GM18499 (cell line): ENCODE measurements around the gene LINGO1.

ENCODE experiments used
- ATAC-seq: cut with Tn5 transposase; IDR thresholded peaks from one replicate; pipeline ENCODE4 v1.9.1; 2021; ENCODE audit warnings: moderate number of reproducible peaks; ENCODE audit not compliant: insufficient read depth, unreplicated experiment

The LINGO1 gene

DNA sequence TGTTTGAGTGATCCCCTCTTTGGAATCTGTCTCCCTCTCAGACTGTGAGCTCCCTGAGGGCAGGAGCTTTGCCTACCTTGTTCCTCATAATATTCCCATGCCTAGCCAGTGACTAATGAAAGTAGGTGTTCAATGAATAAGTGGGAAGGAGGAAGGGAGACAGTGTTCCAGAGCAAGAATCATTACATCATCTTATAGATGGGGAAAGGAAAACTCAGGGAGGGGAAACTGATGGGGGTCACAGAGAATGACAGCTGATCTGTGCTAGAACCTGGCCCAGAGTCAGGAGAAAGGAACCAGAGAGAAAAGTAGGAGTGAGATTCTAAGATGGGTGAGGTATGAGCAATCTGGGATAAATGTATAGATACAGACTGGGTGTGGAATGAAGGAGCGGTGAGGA is 29.9 kb downstream of the LINGO1 start:
- no peak for ATAC-seq

DNA sequence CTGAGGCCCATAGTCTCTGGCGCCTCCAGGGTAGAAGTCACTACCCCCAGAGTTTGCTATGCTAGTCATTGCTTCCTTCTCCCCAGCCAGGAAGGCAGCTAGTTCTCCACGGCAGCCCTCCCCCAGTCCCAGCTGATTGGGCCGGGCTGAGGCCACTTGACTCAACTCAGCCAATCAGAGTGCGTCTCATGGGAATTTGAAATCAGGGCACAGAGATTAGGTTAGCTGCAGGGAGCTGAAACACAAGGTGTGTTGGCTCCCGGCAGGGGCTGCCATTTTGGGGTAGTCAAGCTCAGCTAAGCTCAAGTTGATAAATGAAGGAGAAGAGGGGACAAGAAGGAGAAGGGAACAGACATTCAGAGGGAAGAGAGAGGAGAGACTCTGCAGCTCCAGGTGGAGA is 32.8 kb downstream of the LINGO1 start:
- no peak for ATAC-seq

GRCh38 chr15:77599357-77599756 is 33.4 kb downstream of the LINGO1 start:
- no peak for ATAC-seq

DNA sequence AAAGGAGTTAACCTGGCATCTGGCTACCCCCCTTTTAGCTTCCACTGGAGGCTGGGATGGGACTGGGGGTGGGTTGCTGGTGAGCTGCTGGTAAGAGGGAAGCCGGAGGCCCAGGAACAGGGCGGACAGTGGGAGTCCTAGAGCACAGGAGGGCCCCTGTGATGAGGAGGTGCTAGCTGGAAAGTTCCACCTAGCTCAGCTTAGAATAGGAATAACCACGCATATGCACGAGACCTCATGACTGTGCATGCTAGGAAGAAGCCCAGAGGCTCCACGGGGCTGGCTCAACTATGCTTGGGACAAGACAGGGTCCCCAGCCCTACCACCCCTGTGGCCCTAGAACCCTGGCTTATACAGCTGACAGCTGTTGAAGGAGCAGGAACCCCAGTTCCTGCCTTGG is 34.1 kb downstream of the LINGO1 start:
- no peak for ATAC-seq

DNA sequence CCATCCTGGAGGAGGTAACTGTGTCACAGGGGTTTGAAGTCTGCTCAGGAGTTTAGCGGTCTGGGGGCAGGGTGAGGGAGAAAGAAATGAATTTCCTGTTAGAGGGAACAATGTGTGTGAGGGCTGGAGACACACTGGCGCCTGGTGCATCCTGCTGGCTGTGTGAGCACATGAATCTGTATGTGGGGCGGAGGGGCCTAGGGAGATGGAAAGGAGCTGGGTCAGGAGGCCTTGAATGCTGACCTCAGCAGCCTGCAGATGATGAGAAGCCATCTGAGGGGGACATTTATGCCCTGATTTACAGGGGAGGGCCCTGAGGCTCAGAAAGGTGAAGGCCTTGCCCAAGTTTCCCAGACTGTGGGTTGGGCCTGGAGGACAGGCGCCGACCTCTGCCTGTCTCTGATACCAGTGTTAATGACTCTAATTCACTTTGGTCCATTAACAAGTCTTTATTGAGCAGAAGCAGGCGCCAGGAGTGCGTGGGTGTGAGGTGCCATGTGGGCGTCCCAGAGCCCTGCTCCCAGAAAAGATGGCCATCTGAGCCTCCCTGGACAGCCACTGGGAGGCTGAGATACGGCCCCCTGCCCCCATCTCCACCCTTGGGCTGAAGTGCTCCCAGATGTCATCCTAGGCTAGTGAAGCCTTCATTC is 34.8 kb downstream of the LINGO1 start:
- no peak for ATAC-seq

DNA sequence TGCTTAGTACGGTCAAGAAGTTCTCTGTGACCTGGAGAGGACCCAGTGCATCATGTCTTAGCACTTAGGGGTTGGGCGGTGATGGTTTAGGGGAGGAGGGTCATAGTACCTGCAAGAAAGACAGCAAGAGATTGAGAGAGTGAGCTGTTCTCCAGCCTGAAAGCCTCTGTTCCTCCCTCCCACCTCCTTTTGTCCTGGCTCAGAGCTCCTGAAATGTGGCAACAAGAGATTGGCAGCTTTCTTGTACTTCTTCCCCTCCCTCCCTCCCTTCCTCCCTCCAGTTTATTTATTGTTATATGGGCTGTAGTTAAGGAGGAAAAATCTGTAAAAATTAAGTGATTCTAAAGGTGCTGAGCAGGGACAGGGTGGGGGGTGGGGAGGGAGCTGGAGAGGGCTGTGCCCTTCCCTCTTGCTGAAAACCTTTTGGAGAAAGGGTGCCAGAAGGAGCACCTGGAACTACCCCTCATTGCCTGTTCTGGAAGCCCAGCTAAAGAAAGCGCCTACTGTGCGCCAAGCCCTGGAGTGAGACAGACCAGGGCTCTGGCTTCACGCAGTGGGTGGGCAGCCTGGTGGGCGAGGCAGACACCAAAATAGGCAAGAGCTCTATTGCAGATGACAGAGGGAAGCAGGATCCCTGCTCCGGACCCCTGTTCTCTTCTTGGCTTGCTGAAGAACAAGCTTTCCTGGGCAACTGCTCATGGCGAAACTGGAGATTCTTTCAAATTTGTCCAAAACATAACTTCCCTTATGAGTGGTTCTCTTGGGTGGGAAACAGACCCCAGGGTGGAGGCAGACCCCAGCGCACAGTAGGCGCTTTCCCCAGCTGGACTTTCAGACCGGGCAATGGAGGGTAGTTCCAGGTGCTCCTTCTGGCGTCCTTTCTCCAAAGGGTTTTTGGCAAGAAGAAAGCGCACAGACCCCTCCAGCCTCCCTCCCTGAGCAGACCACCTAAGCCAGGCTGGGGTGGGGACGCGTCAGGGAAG is 35.6 kb downstream of the LINGO1 start:
- no peak for ATAC-seq

DNA sequence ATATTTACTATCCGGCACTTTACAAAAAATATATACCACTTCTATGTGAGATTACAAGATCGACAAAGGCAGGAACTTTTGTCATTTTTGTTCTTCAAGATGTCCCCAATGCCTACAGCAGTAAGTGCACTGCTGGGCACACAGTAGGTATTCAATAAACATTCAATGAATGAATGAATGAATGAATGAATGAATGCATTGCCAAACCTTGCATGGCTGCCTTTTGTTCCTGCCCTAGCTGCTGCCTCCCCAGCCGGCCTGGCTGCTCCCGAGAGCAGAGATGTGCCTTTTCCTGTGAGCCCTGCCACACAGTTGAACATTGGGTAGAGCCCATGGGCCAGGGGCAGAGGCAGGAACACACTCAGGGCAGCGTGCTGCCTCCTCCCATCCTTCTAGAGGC is 37.5 kb downstream of the LINGO1 start:
- no peak for ATAC-seq

DNA sequence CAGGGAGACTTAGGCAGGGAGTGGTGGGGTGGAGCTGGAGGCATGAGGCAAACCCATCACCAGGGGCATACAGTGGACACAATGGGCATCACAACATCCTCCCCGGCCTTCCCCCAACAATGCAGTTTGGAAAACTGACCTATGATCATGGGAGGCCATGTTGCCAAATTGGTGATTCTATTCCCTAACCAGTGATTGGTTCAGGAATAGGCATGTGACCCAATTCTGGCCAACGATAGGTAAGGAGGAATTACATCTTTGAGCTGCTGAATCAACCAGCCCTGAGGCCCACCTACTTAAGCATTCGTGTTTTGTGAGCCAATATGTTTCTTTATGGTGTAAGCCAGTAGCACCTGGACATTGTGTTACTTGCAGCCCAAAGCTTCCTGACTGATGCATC is 40.0 kb downstream of the LINGO1 start:
- no peak for ATAC-seq

DNA sequence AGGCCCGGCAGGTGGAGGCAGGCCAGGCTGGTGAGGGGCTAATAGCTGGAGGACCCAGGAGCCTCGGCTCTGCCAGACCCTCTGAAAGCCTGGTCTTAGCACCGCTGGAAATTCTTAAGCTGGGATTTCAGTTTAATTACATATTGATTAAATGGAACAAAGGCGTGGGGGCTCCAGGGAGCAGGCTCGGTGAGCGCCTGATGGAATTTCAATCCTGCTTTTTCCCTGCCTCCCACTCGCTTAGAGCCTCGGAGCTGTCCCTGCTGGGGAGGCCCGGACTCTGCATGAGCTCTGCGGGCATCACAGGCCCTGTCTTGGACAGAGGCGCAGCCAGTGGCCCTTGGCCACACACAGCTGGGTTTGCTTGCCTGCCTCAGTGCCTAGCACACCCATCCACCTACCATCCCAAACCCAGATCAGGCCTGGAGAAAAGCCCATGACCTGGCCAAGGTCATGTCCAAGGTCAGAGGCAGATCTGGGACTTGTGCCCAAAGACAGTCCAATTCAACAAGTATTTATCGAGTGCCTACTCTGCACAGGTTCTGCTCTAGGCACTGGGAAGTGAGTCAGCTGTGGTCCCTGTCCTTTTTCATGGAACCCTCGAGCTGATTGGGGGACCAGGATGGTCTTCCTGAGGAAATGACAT is 40.6 kb downstream of the LINGO1 start:
- ATAC-seq: no peak

DNA sequence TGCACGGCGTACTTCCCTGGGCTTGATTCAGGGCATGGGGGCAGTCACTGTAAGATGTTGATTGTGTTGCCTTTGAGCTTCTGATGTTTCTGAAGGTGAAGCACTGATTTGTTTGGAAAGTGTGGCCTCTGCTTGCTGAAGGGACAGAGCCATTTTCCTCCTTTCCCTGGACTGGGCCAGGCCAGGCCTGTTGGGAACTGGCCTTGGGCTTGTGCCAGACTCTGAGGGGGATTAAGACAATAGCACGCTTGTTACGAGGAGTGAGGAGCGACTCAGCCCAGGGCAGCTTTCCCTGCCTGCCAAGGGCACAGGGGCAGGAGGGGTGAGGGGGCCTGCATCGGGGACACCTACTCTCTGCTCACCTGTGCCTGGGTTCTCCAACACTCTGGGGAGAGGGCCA is 42.9 kb downstream of the LINGO1 start:
- ATAC-seq: no peak

- no peak for ATAC-seq
Observed at GRCh38 chr15:77588126-77588525, 44.6 kb downstream of the LINGO1 start.

DNA sequence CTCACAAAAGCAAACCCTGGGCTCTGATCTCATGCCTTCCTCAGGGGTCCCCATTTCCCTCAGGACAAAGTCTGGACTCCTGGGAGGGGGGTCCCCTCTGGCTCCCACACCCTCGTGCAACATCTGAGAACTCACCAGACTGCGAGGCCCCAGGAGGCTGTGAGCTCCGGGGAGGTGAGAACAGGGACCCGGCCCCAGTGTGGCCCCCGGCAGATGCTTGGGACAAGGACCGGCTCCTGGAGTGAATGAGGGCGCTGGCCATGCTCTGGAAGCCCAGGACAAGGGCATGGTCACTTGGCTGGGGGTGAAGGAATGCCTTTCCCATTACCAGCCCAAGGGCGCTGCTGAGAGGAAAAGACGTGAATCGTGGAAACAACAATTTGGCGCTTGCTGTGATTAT is 48.0 kb downstream of the LINGO1 start:
- ATAC-seq: no peak

- no peak for ATAC-seq
Observed at GRCh38 chr15:77584201-77584600, 48.5 kb downstream of the LINGO1 start.

DNA sequence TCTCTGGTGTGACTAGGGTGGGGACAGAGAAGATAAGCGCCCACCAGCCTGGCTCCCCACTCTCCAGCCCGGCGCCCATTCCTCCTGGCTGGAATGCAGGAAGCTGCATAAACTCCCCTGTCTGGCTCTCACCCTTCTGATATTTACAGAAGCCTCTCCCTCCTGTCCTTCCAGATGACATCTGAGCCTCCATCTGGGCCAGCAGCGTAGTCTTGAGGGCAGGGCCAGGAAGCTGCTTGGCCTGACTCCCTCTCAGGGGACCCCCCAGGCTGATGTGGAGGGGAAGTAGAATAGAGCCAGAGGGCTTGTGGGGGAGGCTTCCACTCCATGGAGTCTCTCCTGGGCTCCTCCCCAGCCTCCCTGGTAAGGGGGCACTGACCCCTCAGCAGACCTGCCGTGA is 49.9 kb downstream of the LINGO1 start:
- no peak for ATAC-seq

DNA sequence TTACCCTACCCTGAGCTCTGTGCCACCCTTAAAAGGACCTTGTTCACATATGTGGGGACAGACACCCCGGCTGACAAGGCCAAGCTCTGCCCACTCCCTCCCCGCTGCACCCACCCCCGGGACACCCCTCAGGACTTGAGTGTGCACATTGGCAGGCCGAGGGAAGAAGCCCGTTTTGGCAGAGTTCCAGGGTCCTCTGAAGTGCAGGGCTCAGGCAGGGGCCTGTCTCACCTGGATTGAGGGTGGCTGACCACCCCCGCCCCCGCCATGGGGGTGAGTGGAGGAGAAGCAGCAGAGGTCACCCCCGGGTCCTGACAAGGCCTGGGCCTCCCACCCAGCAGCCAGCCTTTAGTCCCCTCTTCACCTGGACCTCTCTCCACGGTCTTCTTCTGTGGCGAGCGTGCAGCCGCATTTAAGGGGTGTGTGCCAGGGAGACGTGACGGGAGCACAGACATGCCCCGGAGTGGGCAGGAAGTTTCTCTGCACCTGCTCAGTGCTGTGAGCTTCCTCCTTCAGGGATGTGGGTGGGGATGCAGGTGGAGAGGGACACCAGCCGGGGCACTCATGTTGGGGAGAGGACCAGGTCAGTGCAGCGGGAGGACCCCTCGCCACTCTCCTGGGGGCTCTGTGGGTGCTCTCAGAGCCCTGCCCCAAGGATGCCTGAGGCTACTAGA is 50.7 kb downstream of the LINGO1 start:
- ATAC-seq: no peak

DNA sequence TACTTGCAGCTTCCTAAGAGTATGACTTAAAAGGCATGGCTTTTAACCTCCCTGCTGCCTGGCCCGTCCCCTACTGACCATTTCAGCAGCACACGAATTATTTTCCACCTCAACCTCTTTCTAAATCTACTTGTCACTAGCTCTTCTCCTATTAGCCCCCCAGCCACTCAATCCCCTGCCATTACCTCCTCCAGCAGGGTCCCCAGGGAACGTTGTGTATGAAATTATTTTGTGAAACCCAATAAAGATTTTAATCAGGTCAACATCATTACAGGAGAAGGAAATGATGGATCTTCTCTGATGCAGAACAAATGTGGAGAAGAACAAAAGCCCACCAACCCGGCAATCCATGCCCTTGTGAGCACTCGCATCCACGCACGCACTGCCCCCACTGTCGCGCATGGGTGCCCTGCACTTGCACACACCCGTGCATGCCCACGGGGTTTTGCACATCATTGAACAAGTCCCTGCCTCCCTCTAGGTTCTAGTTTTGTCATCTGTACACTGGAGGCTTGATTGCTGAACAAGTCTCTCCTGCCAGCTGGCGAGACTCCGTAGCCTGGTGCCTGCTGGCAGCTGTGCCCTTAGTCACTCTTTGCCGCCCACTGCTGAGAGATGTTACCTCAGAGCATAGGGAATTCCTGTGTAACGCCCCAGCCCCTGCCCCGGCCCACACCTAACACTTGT is 51.6 kb downstream of the LINGO1 start:
- ATAC-seq: no peak

- no peak for ATAC-seq
Observed at GRCh38 chr15:77579498-77580188, 53.1 kb downstream of the LINGO1 start.

- ATAC-seq: no peak
Observed at GRCh38 chr15:77578641-77579372, 53.9 kb downstream of the LINGO1 start.
